Transverse colon (tissue), 4 donors: Measurements from ENCODE around the gene GRM1. TPM values are rescaled to one million over a fixed set of nuclear protein-coding genes. Genes with fewer than 3 reads are reported as not detected.

ENCODE experiments used
- DNase-seq: peaks from one replicate; pipeline ENCODE4 v3.0.0-alpha.2; 2019
- H3K27ac ChIP-seq, 4 donors: fragments of 200-600 bp; sonication (generic); 2 replicates each; pipeline ENCODE4 v1.5.1; 2016 to 2018; ENCODE audit warnings: inconsistent platforms in 4 of 4
- H3K27me3 ChIP-seq: fragments of 200-600 bp; sonication (generic); 2 replicates; pipeline ENCODE4 v1.5.1; 2017; ENCODE audit warnings: inconsistent platforms
- H3K36me3 ChIP-seq, 4 donors: fragments of 200-600 bp; sonication (generic); 2 replicates each; pipeline ENCODE4 v1.5.1; 2017 to 2019; ENCODE audit warnings: inconsistent platforms in 4 of 4
- H3K4me1 ChIP-seq, 4 donors: fragments of 200-600 bp; sonication (generic); 2 replicates each; pipeline ENCODE4 v1.5.1; 2017 to 2020; ENCODE audit warnings: inconsistent platforms in 4 of 4
- H3K4me3 ChIP-seq, 4 donors: fragments of 200-600 bp; sonication (generic); 1 replicate in 1 of 4; 2 replicates in 3 of 4; pipeline versions ENCODE4 v1.5.1 to v1.6.1; 2017 to 2019; ENCODE audit warnings: inconsistent platforms in 4 of 4
- H3K9me3 ChIP-seq, 2 donors: fragments of 200-600 bp; sonication (generic); 2 replicates each; pipeline ENCODE4 v1.5.1; 2017 to 2019; ENCODE audit warnings: inconsistent platforms in 2 of 2
- CTCF ChIP-seq, 5 experiments: fragments of 200-600 bp in 3 of 5; fragments of 450-650 bp in 2 of 5; sonication (generic) in 3 of 5; IDR thresholded peaks; 1 replicate in 2 of 5; 2 replicates in 3 of 5; pipeline ENCODE4 v1.5.1; 2016 to 2017; ENCODE audit warnings: antibody characterized with exemption in 5 of 5, inconsistent platforms in 3 of 5, mild to moderate bottlenecking in 2 of 5, moderate library complexity in 1 of 5
- EP300 ChIP-seq: sonication (generic); formaldehyde crosslinking; IDR thresholded peaks from one replicate; pipeline ENCODE4 v1.6.1; 2017; ENCODE audit warnings: antibody characterized with exemption, low read depth
- POLR2A ChIP-seq: fragments of 450-650 bp; IDR thresholded peaks from one replicate; pipeline ENCODE4 v1.6.1; 2016; ENCODE audit warnings: antibody characterized with exemption, mild to moderate bottlenecking, moderate library complexity
- POLR2AphosphoS5 ChIP-seq, 3 donors: sonication (generic); formaldehyde crosslinking; IDR thresholded peaks; one replicate each; pipeline ENCODE4 v1.6.1; 2016; ENCODE audit warnings: antibody characterized with exemption in 3 of 3
- WGBS, 2 donors: methylation state at CpG; one replicate each; pipeline ENCODE4 v1.1.5; 2018; ENCODE audit warnings: low coverage in 1 of 2; 5-methylcytosine and 5-hydroxymethylcytosine counted together
- in situ Hi-C, 4 donors: fragments of 200-750 bp; cut with MboI; loops; one replicate each; pipeline versions ENCODE4 v1.15.0 to v1.15.1; 2017; ENCODE audit warnings: low sequenced_read_pairs in 3 of 4, low pct_ligation_motif_present in 1 of 4, low pct_unique_long_range_greater_than_20kb in 1 of 4
- intact Hi-C: fragments of 100-400 bp; cut with DNase I; formaldehyde crosslinking; loops from one replicate; pipeline ENCODE4 v1.15.1; 2023; ENCODE audit warnings: low total_unique reads
- total RNA-seq, 4 donors: library from RNA; depleted of rRNA; stranded (reverse); fragments of >200 nt; gene quantifications; one replicate each; pipeline ENCODE4 v1.1.0, GENCODE V29; 2016

The GRM1 gene
- total RNA-seq, 4 donors from 2014 or later: 0.16 TPM; not detected in 3

DNA sequence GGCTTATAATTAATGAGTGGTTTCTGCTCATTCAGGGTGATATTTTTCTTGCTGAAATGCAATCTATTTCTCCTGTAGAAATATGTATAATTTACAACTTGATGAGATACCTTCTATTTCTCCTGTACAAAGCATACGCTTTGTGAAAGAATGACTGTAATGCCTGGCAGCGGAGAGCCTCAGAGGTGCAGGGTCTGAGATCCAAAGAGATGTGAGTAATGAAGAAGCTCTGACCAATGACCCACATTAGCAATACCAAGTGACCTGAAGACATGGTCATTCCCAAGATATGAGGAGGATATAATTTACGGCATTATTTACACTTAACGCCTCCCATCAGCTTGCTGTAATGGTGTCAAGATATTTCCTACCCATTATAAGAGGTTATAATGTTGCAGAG is 416.4 kb downstream of the GRM1 start:
- WGBS, 2 donors: 93 to 100% methylated on average over 1 to 4 of the region's 4 CpGs
- TF ChIP-seq POLR2A (no peak), CTCF (IDR thresholded peaks at IDR 0.05) (no peak)
- H3K27me3 ChIP-seq: no peaks in the 10 kb centered on the region
- no peaks in the 10 kb centered on the region for H3K4me1 ChIP-seq
- H3K9me3 ChIP-seq: no peaks in the 10 kb centered on the region
- in situ Hi-C loops (no loop called here), intact Hi-C loops (no loop called here)
- no peaks in the 10 kb centered on the region for H3K36me3 ChIP-seq
- no peak overlapping the region for H3K27ac ChIP-seq
- H3K4me3 ChIP-seq: no peak overlapping the region
- no peak for DNase-seq

GRCh38 chr6:146456886-146457285 is 428.0 kb downstream of the GRM1 start:
- Histone ChIP-seq H3K4me1 (no peaks in the 10 kb centered on the region), H3K27me3 (no peaks in the 10 kb centered on the region), H3K9me3 (peaks cover 5 to 9% of the 10 kb centered on the region in 2 donors), H3K36me3 (no peaks in the 10 kb centered on the region), H3K27ac (no peak overlapping the region), H3K4me3 (no peak overlapping the region)
- intact Hi-C loops: no loop called here
- DNase-seq: no peak
- 33 to 37% methylated on average over 1 of the region's 1 CpG for WGBS, 2 donors
- TF ChIP-seq CTCF (IDR thresholded peaks at IDR 0.05) (no peak), POLR2A (no peak), POLR2AphosphoS5 (IDR thresholded peaks at IDR 0.05) (no peak), EP300 (no peak)
- in situ Hi-C loops: no loop called here

GRCh38 chr6:146460941-146461340 is 432.1 kb downstream of the GRM1 start:
- Histone ChIP-seq H3K4me1 (no peaks in the 10 kb centered on the region), H3K27me3 (no peaks in the 10 kb centered on the region), H3K27ac (no peak overlapping the region), H3K36me3 (no peaks in the 10 kb centered on the region), H3K9me3 (peaks cover 5 to 9% of the 10 kb centered on the region in 2 donors), H3K4me3 (no peak overlapping the region)
- 72 to 80% methylated on average over 1 of the region's 1 CpG for WGBS, 2 donors
- DNase-seq: no peak
- in situ Hi-C loops: no loop called here
- no peak for TF ChIP-seq POLR2A
- TF ChIP-seq CTCF (IDR thresholded peaks at IDR 0.05): no peak
- no peak for TF ChIP-seq POLR2AphosphoS5 (IDR thresholded peaks at IDR 0.05)
- no peak for TF ChIP-seq EP300
- intact Hi-C loops: no loop called here

GRCh38 chr6:146470091-146470770 is 441.4 kb downstream of the GRM1 start:
- in situ Hi-C loops (no loop called here), intact Hi-C loops (no loop called here)
- TF ChIP-seq EP300 (no peak), POLR2A (no peak), POLR2AphosphoS5 (IDR thresholded peaks at IDR 0.05) (no peak), CTCF (IDR thresholded peaks at IDR 0.05) (no peak)
- Histone ChIP-seq H3K36me3 (no peaks in the 10 kb centered on the region), H3K27ac (no peak overlapping the region), H3K9me3 (no peaks in the 10 kb centered on the region), H3K27me3 (no peaks in the 10 kb centered on the region), H3K4me3 (no peak overlapping the region), H3K4me1 (no peaks in the 10 kb centered on the region)
- DNase-seq: no peak
- WGBS, 2 donors: 80 to 86% methylated on average over 3 of the region's 3 CpGs
